HPDE6-E6E7 (cell line): ENCODE measurements around the gene COP1.
A peak's percentile ranks its signal among the peaks of the same experiment; 100 is the strongest.
"Not testable (repeated sequence)": the region's sequence is repeated elsewhere in the genome, so short reads cannot be mapped to it uniquely, and the experiment has no call there.

Experiments used
- DNase-seq: peaks from one replicate; pipeline ENCODE4 v3.0.0; 2011; ENCODE audit warnings: missing footprints; ENCODE audit errors: extremely low spot score

The COP1 gene

DNA sequence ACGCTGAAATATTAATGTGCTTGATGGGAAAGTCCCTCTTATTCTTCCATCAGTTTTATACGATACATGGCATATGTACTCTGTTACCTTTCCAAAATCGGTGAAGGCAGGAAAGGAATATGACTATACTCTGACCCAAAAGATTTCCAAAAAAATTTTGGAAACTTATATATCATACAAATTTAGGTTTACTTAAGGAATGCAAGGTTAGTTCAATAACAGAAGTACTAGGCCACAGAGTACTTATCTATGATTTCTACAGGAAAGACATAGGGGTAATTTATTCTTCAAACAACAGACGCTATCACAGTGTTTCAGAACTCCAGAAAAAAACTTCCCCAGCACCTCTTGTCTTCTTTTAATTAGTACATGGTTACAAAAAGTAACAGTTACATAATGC, 84.8 kb downstream of the COP1 start:
- no peak for DNase-seq

DNA sequence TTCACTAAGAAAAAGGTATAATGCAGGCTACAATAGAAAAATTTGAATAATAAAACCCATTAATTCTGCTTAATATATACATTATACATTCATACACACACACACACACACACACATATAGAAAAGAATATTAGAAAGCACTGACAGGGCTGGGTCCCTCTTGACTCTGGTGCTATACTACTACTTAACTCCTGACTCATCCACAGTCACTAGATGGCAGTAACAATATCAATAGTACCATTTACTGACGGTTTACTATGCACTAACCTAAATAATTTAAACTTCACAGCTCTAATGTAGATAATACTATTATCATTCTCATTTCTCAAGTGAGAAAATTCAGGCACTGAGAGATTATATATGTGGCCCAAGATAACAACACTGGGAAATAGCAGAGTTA, 87.5 kb downstream of the COP1 start:
- peak; percentile 4 for DNase-seq

DNA sequence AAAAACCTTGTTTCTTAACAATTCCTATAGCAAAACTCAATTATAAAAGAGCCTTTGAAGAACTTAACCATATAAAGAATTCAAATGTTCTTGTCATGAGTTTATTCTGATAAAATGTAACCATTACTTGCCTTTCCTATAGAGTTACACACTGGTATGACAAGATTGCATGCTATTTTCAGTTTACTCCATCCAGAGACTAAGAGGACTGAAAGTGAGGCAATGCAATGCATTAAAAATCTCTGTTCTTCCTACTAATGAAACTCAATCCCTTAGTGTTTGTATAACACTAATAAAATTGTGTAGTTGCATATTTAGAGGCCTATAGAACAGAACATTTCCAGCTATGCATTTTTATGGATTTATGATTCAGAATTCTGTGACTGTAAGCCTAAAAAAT, 88.1 kb downstream of the COP1 start:
- DNase-seq, result no peak

DNA sequence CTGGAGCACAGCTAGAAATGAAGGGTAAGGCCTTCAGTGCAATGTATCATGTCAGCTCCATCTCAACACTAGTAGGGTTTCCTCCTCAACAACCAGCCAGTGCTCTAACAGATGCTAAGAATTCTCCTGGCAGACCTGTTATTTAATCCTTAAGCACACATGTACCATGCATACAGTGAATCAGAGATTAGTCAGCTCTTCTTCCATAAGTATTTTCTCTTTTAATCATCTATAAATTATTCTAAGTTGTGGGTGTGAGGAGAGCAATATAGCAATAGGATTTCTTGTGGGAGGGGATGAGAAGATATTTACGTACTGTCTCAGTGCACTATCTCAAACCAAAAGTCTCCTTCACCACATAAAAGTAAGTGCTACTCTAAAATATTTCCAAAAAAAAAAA, 95.3 kb downstream of the COP1 start:
- peak; percentile 4 for DNase-seq

DNA sequence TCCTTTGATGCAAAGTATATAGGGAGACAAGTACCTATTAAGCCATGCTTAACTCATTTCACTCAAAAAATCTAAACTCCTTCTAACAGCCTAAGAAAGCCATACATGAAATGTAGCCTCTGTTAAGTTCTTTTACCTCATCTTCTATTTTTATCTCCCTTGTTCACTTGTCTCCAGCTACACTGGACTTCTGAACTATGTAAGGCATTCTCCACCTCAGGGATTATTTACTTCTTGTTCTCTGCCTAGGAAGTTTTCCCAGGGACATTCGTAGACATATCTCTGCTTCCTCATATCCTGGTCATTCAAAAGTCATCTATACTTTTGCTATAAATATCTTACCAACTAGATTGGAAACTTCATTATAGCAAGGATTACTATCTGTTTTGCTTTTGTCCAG, 96.9 kb downstream of the COP1 start:
- no peak for DNase-seq

DNA sequence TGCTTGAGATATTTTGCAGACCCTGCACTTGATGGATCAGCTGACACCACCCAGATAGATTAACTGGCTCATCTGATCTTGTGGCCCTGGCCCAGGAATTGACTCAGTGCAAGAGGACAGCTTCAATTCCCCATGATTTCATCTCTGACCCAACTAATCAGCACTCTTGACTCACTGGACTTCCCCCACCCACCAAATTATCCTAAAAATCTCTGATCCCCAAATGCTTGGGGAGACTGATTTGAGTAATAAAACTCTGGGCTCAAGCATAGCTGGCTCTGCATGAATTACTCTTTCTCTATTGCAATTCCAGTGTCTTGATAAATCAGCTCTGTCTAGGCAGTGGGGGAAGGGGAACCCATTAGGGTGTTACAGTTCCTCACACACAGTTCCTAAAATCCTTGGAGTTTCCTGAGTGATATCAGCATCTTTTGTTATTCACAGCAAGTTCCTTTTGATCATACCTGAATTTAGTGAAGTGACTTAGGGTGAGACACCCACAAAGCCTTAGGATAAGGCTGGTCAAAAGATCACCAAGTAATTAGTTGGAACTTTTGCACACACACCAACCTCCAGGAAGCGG, 104.2 kb downstream of the COP1 start:
- DNase-seq, result no peak

DNA sequence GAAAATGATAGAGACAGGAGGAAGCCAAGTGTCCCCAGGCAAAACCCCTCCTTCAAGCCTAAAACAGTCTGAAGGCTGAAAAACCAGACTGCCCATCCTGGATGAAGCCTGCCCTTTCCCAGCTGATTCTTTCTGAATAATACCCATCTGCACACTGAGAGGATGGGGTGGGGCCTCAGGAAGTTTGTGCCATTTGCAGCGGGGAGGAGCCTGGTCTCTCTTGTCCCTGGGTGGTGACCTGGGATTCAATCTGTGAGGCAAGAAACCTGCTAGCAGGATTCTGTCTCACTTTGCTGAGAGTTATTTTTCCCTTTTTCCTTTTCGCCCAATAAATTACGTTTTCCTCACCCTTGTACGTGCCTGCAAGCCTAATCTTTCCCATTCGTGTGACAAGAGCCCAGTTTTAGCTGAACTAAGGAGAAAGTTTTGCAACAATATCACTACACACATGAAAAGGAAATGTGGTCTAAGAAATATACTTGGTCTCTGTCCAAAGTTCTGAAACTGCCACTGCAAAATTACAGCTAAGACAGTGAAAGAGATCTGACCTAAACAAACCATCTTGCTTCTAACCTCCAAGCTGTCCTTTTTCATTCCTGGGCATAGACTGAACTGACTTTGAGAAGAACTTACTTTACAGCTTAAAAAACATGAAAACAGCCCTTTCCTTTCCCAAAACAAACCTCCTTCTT, 105.0 kb downstream of the COP1 start:
- DNase-seq, result no peak

DNA sequence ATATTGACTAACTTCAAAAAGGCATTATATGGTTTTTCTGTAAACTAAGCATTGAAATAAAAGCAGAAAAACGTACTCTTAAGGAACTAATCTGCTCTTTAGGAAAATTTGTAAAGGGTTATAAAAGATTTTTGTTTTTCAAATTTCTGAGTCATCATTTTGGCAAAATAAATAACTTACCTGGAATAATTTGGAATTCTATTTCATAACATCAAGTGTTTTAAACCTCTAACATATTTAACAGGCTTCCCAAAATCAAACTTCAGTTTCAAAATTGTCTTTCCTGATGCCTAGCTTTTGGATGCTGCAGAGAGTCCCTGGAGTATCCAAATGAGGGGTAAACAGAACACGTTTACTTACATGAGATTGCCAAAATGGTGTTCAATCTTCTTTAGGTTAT, 108.5 kb downstream of the COP1 start:
- no peak for DNase-seq

DNA sequence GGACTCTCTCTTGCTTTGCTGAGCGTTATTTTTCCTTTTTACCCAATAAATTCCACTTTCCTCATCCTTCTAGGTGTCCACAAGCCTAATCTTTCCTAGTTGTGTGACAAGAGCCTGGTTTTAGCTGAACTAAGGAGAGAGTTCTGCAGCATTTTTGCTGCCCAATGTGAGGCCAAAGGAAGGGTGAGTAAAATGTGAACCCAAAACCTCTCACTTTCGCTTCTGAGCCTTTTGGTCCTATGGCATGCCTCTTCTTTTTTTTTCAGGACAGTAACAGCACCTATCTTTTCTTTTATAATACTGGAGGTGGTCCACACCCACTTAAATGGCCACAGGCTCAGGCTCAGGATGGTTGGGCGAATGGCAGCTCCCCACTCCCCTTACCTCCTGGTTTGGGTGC, 111.1 kb downstream of the COP1 start:
- DNase-seq, result no peak

DNA sequence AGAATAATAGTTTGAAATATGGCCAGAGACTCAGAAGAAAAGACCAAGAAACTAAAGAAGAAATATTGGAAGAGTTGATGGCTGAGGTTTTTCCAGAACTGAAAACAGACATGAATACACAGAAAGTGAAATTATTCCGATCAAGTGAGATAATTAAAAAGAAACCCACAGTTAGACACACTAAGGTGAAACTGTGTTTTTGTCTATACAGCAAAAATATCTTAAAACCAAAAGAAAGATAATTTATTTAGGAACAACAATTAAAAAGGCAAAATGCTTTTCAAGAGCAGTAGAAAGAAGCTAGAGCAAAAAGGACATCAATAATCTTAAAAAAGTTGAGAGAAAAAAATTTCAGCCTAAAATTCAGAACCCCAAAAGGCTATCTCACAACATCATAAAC, 116.3 kb downstream of the COP1 start:
- no peak for DNase-seq

DNA sequence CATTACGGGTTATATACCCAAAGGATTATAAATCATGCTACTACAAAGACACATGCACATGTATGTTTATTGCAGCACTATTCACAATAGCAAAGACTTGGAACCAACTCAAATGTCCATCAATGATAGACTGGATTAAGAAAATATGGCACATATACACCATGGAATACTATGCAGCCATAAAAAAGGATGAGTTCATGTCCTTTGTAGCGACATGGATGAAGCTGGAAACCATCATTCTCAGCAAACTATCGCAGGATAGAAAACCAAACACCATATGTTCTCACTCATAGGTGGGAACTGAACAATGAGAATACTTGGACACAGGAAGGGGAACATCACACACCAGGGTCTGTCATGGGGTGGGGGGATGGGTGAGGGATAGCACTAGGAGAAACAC, 119.3 kb downstream of the COP1 start:
- DNase-seq, result not testable (repeated sequence)

DNA sequence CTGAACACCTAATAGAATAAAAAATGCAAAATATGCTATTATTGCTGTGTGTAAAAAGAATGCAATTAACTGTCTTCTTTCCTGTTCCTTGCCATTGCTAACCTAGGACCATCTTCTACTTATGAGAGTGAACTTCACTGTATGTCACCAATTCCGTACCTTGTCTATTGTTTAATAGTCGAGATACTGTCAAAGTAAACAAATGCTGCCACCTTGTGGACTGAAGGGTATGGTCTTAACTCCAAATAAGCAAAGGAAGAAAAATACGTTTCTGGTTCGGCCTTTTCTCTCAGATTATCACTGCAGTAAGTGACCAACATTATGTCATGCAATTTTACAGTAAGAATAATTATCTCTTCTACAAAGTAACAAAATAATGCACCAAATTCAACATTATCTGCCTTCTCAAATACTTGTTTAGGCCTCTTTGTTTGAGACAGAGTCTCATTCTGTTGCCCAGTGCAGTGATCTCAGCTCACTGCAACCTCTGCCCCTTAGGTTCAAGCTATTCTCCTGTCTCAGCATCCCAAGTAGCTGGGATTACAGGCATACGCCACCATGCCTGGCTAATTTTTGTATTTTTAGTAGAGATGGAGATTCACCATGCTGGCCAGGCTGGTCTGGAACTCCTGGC, 133.4 kb downstream of the COP1 start:
- peak; percentile 16 for DNase-seq

DNA sequence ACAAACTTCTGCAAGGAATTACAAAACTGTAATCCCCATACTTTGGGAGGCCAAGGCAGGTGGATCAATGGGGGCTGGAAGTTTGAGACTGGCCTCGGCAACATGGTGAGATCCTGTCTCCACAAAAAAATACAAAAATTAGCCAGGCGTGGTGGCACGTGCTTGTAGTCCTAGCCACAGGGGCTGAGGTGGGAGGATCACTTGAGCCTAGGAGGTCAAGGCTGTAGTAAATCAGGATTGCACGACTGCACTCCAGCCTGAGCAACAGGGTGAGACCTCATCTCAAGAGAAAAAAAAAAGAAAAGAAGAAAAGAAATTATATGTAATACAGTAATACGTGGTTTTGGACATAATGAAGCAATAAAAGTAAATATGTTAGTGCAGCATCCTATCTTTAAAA, 138.2 kb downstream of the COP1 start:
- no peak for DNase-seq

DNA sequence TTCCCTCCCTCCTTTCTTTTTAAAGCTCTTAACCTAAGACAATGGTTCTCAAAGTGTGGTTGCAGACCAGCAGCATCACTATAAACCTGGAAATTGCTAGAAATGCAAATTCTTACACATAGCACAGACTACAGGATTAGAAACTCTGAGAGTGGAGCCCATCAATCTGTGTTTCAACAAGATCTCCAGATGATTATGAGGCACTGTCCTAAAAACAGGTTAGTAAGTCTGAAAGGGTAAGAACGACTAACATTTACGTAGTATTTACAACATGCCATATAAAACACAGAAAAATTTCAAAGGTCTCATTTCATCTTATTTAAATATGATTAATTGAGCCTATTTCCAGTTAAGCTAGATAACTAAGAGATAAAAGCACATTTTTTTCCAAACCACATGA, 138.8 kb downstream of the COP1 start:
- no peak for DNase-seq

DNA sequence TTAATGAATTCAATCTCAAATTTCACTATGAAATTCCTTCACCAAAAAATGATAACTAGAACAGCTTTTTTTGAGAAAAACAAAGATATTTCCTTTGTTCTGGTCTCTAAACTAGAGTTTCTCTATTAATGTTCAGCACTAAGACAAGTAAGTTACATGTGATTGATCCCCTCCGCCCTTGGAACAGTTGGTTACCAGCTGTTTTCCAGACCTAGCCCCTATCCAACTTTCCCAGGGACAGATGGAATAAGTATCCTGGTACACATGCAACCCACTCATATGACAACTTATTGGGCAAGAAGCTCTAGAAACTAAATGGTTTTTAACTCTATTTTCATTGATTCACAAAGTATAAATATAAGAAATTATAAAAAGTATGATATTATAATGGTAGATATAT, 140.4 kb downstream of the COP1 start:
- DNase-seq, result no peak

DNA sequence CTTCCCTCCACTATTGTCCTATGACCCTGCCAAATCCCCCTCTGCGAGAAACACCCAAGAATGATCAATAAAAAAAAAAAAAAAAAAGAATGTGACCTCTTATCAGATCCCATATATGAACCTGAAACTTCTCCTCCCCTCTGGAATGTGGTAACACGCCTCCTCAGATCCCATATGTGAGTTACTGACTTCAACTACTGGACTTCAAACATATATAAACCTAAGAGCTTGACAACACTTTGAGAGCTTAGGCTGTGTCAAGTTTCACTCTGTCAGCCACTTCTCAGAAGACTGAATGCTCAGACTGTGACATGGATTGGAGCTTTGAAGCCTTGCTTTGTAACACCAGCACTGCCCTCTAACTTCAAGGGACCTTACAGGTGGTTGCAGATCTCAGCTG, 148.4 kb downstream of the COP1 start:
- no peak for DNase-seq

DNA sequence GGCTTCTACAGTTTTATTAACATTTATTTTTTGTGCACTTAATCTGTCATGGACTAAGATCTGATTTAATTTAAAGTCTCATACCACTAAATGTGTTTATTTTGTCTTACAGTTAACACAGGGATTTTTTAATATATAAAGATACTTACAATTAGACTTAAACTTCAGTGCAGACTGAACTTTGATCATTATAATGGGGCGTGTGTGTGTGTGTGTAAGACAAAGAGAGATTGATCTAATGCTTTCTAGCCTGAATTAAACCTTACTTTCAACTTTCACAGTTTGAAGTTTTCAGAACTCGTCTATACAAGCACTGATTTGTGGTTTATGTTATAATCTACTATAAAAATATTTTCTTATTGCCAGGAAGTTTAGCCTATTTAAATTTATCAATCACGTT, 150.8 kb downstream of the COP1 start:
- DNase-seq, result no peak

DNA sequence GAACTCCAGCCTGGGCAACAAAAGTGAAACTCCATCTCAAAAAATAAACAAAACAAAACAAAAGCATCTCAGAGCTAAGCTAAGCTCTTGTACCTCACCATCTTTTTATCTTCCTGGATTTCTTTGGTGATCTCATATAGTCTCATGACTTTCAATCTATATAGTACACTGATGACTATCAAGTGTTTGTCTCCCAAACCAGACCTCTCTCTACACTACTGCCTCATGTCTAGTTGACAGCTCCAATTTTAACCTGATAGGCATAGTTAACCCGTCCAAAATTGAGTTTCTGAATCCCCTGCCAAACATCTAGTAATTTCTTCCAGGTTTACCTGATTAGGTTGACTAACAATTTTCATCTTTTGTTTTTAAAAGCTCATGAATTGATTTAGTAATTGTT, 151.7 kb downstream of the COP1 start:
- no peak for DNase-seq

DNA sequence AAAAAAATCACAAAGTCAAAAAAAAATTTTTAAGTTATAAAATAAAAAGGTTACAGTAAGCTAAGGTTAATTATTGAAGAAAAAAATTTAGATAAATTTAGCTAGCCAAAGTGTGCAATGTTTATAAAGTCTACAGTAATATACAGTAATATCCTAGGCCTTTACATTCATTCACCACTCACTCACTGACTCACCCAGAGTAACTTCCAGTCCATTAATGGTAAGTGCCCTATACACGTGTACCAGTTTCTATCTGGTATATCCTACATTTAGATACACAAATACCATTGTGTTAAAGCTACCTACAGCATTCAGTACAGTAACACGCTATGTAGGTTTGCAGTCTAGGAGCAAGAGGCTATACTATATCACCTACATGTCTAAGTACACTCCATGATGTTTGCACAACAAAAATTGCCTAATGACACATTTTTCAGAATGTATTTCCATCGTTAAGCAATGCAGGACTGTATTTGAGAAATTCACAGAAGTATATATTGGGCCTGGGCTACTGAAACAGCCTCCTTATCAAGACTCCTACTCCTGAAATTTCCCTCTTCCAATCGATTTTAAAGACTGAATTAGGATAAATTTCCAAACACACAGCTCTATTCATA, 155.1 kb downstream of the COP1 start:
- DNase-seq, result no peak

DNA sequence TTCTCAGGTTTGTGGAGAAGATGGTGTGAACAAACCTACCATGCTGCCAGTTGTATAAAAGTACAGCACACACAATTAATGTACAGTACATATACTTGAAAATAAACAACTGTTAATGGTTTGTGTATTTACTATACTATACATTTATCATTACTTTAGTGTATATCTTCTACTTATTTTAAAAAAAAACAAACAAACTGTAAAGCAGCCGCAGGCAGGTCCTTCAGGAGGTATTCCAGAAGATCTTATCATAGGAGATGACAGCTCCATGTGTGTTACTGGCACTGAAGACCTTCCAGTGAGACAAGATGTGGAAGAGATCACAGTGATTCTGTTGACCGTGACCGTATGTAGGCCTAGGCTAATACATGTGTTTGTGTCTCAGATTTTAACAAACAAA, 155.7 kb downstream of the COP1 start:
- DNase-seq, result no peak

DNA sequence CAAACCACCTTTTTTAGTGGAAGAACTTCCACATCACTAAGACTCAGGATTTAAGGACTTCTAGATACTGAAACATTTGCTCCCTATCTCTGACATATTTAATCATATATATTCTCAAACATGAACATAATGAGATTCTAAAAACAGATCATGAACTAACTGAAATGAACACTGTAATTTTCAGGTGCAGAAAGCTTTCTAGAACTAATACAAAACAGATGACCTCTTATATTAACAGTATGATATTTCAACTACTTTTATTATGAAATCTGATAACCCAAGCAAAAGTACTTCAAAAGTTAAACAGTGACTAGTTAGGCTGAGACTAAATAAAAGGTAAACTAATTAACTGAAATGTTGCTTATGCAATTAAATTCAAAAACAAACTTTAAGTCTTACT, 157.5 kb downstream of the COP1 start:
- no peak for DNase-seq

DNA sequence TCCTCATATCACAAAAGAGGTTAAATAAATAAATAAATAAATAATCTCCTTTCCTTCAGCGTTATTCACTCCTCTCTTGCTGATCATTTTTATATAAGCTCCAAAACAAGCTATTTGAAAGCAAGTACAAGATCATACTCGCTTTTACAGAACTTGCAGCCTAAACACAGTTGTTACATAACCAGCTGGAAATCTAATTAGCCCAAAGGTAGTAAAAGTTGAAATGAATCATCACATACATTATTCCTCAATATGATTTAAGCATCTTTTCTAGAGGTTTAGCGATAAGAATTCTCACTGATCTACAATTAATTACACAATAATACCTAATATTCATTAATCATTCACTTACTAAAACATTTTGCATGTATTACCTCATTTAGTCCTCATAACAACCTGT, 160.2 kb downstream of the COP1 start:
- DNase-seq, result no peak

DNA sequence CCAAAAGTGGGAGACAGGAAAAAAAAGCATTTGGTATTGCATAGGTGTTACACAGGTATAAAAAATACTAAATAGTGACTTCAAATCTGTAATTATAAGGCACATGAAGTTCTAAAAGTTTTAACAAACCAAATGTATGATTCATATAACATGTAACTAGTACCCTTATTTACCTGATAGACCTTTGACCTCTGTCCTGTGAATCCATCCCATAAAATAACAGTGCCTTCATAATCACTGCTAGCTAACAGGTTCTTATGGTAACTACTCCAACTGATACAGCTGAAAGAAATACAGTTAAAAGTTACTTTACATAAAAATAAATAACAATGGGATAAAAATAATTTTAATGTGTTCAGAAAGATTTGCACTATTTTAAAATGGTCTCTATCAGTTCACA, 163.5 kb downstream of the COP1 start:
- DNase-seq, result no peak
